Lower leg skin (tissue), 4 donors: ENCODE measurements around the gene IDE. TPM values are rescaled to one million over a fixed set of nuclear protein-coding genes. Genes with fewer than 3 reads are reported as not detected.

Experiments
- DNase-seq, 2 donors: peaks; one replicate each; pipeline ENCODE4 v3.0.0-alpha.2; 2019; ENCODE audit warnings: low spot score in 2 of 2
- H3K4me3 ChIP-seq: fragments of 200-600 bp; sonication (generic); 2 replicates; pipeline ENCODE4 v1.5.1; 2017; ENCODE audit warnings: mild to moderate bottlenecking, low read depth; ENCODE audit not compliant: poor library complexity, severe bottlenecking
- POLR2A ChIP-seq, 2 donors: fragments of 450-650 bp; IDR thresholded peaks; one replicate each; pipeline ENCODE4 v1.6.1; 2016 to 2017; ENCODE audit warnings: antibody characterized with exemption in 2 of 2, mild to moderate bottlenecking in 1 of 2, moderate library complexity in 1 of 2
- WGBS, 2 donors: methylation state at CpG; one replicate each; pipeline ENCODE4 v1.1.5; 2018; 5-methylcytosine and 5-hydroxymethylcytosine counted together
- intact Hi-C: fragments of 100-400 bp; cut with DNase I; formaldehyde crosslinking; loops from one replicate; pipeline ENCODE4 v1.15.0; 2023; ENCODE audit warnings: low total_unique reads
- total RNA-seq, 4 donors: library from RNA; depleted of rRNA; stranded (reverse); fragments of >200 nt; gene quantifications; one replicate each; pipeline ENCODE4 v1.1.0, GENCODE V29; 2016
- TF ChIP-seq, protein P1 (sequence below), 3 donors: fragments of 450-650 bp; IDR thresholded peaks; one replicate each; pipeline ENCODE4 v1.5.1; 2016; ENCODE audit warnings: antibody characterized with exemption in 3 of 3, mild to moderate bottlenecking in 3 of 3, moderate library complexity in 2 of 3

The IDE gene
- total RNA-seq, 4 donors from 2014 or later: 189 to 443 (median 287) TPM

DNA sequence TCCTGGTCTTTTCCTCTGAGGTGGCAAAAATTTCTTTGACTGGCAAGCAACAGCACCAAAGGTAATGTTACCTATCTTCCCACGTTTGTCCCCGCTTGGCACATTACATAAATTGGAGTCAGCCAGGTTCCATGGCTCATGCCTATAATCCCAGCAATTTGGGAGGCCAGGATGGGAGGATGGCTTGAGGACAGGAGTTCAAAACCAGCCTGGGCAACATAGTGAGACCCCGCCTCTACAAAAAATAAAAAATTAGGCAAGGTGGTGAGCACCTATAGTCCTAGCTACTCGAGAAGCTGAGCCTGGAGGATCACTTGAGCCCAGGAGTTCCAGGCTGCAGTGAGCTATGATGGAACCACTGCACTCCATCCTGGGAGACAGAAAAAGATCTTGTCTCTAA, 139.5 kb downstream of the IDE start:
- peak in 1 of 2 donors; percentile 48 for DNase-seq
- TF ChIP-seq, protein P1, sequence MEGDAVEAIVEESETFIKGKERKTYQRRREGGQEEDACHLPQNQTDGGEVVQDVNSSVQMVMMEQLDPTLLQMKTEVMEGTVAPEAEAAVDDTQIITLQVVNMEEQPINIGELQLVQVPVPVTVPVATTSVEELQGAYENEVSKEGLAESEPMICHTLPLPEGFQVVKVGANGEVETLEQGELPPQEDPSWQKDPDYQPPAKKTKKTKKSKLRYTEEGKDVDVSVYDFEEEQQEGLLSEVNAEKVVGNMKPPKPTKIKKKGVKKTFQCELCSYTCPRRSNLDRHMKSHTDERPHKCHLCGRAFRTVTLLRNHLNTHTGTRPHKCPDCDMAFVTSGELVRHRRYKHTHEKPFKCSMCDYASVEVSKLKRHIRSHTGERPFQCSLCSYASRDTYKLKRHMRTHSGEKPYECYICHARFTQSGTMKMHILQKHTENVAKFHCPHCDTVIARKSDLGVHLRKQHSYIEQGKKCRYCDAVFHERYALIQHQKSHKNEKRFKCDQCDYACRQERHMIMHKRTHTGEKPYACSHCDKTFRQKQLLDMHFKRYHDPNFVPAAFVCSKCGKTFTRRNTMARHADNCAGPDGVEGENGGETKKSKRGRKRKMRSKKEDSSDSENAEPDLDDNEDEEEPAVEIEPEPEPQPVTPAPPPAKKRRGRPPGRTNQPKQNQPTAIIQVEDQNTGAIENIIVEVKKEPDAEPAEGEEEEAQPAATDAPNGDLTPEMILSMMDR (IDR thresholded peaks at IDR 0.05): no peak
- no peak for TF ChIP-seq POLR2A (IDR thresholded peaks at IDR 0.05)
- intact Hi-C loops: loop anchor here (5.0 kb wide), 1 partner anchor 347 kb away; no protein-coding TSS in a partner anchor
- no peak overlapping the region for H3K4me3 ChIP-seq
- 91 to 94% methylated on average over 4 of the region's 4 CpGs for WGBS, 2 donors

DNA sequence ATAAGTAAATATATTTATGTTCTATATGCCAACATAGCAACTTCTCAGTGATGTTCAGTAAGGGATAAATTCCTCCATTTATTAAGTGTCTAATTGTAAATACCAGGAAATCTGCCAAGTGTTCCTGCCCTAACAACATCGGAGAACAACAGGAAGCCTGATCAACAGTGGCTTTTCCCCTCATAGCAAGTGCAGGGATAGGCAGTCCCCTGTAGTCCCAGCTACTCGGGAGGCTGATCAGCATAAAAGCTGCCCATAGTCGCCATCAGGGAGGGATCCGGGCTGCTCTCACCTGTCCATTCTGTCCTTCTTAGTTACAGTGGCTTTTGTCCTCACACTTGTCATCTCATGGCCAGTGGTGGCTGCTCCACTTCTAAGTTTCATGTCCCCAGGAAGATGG, 141.3 kb downstream of the IDE start:
- TF ChIP-seq POLR2A (IDR thresholded peaks at IDR 0.05): no peak
- TF ChIP-seq, protein P1 (IDR thresholded peaks at IDR 0.05): no peak
- intact Hi-C loops: loop anchor here (5.0 kb wide), 1 partner anchor 345 kb away; no protein-coding TSS in a partner anchor
- no peak overlapping the region for H3K4me3 ChIP-seq
- WGBS, 2 donors: 25 to 35% methylated on average over 4 of the region's 4 CpGs
- DNase-seq: peak in 1 of 2 donors; percentile 29

- whole genome bisulfite sequencing, 2 donors: 92 to 93% methylated on average over 6 of the region's 6 CpGs
- no peak for TF ChIP-seq POLR2A (IDR thresholded peaks at IDR 0.05)
- TF ChIP-seq, protein P1 (IDR thresholded peaks at IDR 0.05): no peak
- intact Hi-C loops: loop anchor here (5.0 kb wide), 1 partner anchor 343 kb away; no protein-coding TSS in a partner anchor
- no peak overlapping the region for H3K4me3 ChIP-seq
- peak in 1 of 2 donors; percentile 29 for DNase-seq
Measured at GRCh38 chr10:92430103-92430502, 143.8 kb downstream of the IDE start.

DNA sequence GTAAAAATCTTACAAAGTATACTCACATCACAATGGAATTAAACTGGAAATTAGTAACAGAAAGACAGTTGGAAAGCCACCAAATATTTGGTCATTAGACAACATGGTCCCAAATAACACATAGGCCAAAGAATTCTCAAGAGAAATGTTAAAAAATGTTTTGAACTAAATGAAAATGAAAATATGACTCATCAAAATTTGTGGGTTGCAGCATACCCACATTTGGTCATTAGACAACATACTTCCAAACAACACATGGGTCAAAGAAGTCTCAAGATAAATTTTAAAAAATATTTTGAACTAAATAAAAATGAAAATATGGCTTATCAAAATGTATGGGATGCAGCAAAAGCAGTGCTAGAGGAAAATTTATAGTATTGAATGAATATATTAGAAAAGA, 152.3 kb downstream of the IDE start:
- no peak overlapping the region for H3K4me3 ChIP-seq
- intact Hi-C loops: no loop called here
- no peak for TF ChIP-seq POLR2A (IDR thresholded peaks at IDR 0.05)
- TF ChIP-seq, protein P1 (IDR thresholded peaks at IDR 0.05): no peak
- no peak for DNase-seq

GRCh38 chr10:92420546-92421275, 153.2 kb downstream of the IDE start:
- WGBS, 2 donors: 21 to 24% methylated on average over 38 to 46 of the region's 46 CpGs
- no peak overlapping the region for H3K4me3 ChIP-seq
- DNase-seq: no peak
- no peak for TF ChIP-seq POLR2A (IDR thresholded peaks at IDR 0.05)
- TF ChIP-seq, protein P1 (IDR thresholded peaks at IDR 0.05): no peak
- intact Hi-C loops: no loop called here
